Activated CD8-positive, alpha-beta memory T cell treated with anti-CD3 and anti-CD28 coated beads for 24 hours (primary cell): Measurements from ENCODE around the gene INTS3.
"Not testable (repeated sequence)": the region's sequence is repeated elsewhere in the genome, so short reads cannot be mapped to it uniquely, and the experiment has no call there.

ENCODE experiments used
- DNase-seq: peaks from one replicate; pipeline ENCODE4 v3.0.0-alpha.2; 2020

INTS3 gene

GRCh38 chr1:153779781-153780541, 52.1 kb downstream of the INTS3 start:
- no peak for DNase-seq

- no peak for DNase-seq
Observed at GRCh38 chr1:153780551-153780950, 52.7 kb downstream of the INTS3 start.

GRCh38 chr1:153782648-153783047, 54.8 kb downstream of the INTS3 start:
- DNase-seq, result not testable (repeated sequence)

GRCh38 chr1:153783233-153784190, 55.7 kb downstream of the INTS3 start:
- peak; percentile 95 for DNase-seq

- no peak for DNase-seq
Observed at GRCh38 chr1:153786038-153786790, 58.4 kb downstream of the INTS3 start.

GRCh38 chr1:153789478-153790034, 61.7 kb downstream of the INTS3 start:
- DNase-seq, result no peak

GRCh38 chr1:153790313-153790965, 62.6 kb downstream of the INTS3 start:
- DNase-seq, result no peak

GRCh38 chr1:153790966-153791647, 63.3 kb downstream of the INTS3 start:
- no peak for DNase-seq

GRCh38 chr1:153791648-153792253, 63.9 kb downstream of the INTS3 start:
- no peak for DNase-seq

- DNase-seq, result no peak
Observed at GRCh38 chr1:153792631-153793041, 64.8 kb downstream of the INTS3 start.

GRCh38 chr1:153793261-153793972, 65.6 kb downstream of the INTS3 start:
- no peak for DNase-seq

- DNase-seq, result no peak
Observed at GRCh38 chr1:153793973-153794615, 66.2 kb downstream of the INTS3 start.

GRCh38 chr1:153794624-153795329, 66.9 kb downstream of the INTS3 start:
- DNase-seq, result no peak

- no peak for DNase-seq
Observed at GRCh38 chr1:153795330-153795837, 67.5 kb downstream of the INTS3 start.

- DNase-seq, result no peak
Observed at GRCh38 chr1:153795934-153796785, 68.3 kb downstream of the INTS3 start.

GRCh38 chr1:153796786-153797659, 69.2 kb downstream of the INTS3 start:
- DNase-seq, result peak; percentile 91

- no peak for DNase-seq
Observed at GRCh38 chr1:153798468-153798780, 70.6 kb downstream of the INTS3 start.
